HEK293 (cell line): ENCODE data around the gene SLC25A22.

ENCODE experiments used
- KLF10 ChIP-seq: fragments of 450-650 bp; IDR thresholded peaks from 2 replicates; pipeline ENCODE4 v1.5.1; 2018; ENCODE audit warnings: missing biosample characterization, mild to moderate bottlenecking, missing genetic modification characterization
- KLF8 ChIP-seq: fragments of 450-650 bp; formaldehyde crosslinking; IDR thresholded peaks from 2 replicates; pipeline ENCODE4 v1.5.1; 2016; ENCODE audit warnings: missing biosample characterization, missing genetic modification characterization
- OVOL3 ChIP-seq: fragments of 450-650 bp; formaldehyde crosslinking; IDR thresholded peaks from 2 replicates; pipeline ENCODE4 v1.5.1; 2016; ENCODE audit warnings: missing biosample characterization, missing genetic modification characterization
- PRDM10 ChIP-seq: fragments of 450-650 bp; formaldehyde crosslinking; IDR thresholded peaks from 2 replicates; pipeline ENCODE4 v1.5.1; 2016; ENCODE audit warnings: missing biosample characterization, missing genetic modification characterization
- SALL2 ChIP-seq: fragments of 450-650 bp; formaldehyde crosslinking; IDR thresholded peaks from 2 replicates; pipeline ENCODE4 v1.5.0; 2017; ENCODE audit warnings: missing biosample characterization, mild to moderate bottlenecking, missing genetic modification characterization, borderline replicate concordance
- SP7 ChIP-seq: fragments of 450-650 bp; formaldehyde crosslinking; IDR thresholded peaks from 2 replicates; pipeline ENCODE4 v1.5.1; 2016; ENCODE audit warnings: missing biosample characterization, missing genetic modification characterization
- ZBTB17 ChIP-seq: fragments of 450-650 bp; formaldehyde crosslinking; IDR thresholded peaks from 2 replicates; pipeline ENCODE4 v1.5.1; 2016; ENCODE audit warnings: missing biosample characterization, missing genetic modification characterization
- ZBTB21 ChIP-seq: fragments of 450-650 bp; formaldehyde crosslinking; IDR thresholded peaks from 2 replicates; pipeline ENCODE4 v1.5.1; 2017; ENCODE audit warnings: missing biosample characterization, missing genetic modification characterization
- ZBTB26 ChIP-seq: fragments of 450-650 bp; formaldehyde crosslinking; optimal IDR thresholded peaks from 2 replicates; pipeline ENCODE3; 2016; ENCODE audit warnings: missing biosample characterization, mild to moderate bottlenecking, missing genetic modification characterization
- ZFHX2 ChIP-seq: fragments of 450-650 bp; formaldehyde crosslinking; conservative IDR thresholded peaks from 2 replicates; pipeline ENCODE4 v1.5.1; 2016; ENCODE audit warnings: missing biosample characterization, missing genetic modification characterization
- ZNF146 ChIP-seq: fragments of 450-650 bp; formaldehyde crosslinking; IDR thresholded peaks from 2 replicates; pipeline ENCODE4 v1.5.1; 2016; ENCODE audit warnings: missing biosample characterization, missing genetic modification characterization
- ZNF221 ChIP-seq: fragments of 450-650 bp; formaldehyde crosslinking; IDR thresholded peaks from 2 replicates; pipeline ENCODE4 v1.5.1; 2017; ENCODE audit warnings: missing biosample characterization, missing genetic modification characterization, borderline replicate concordance
- ZNF341 ChIP-seq: fragments of 450-650 bp; formaldehyde crosslinking; IDR thresholded peaks from 2 replicates; pipeline ENCODE4; 2016; ENCODE audit warnings: low read depth, missing biosample characterization, missing genetic modification characterization
- ZNF510 ChIP-seq: fragments of 450-650 bp; formaldehyde crosslinking; IDR thresholded peaks from 2 replicates; pipeline ENCODE4 v1.5.1; 2018; ENCODE audit warnings: mild to moderate bottlenecking, missing genetic modification characterization, missing biosample characterization; ENCODE audit not compliant: insufficient replicate concordance
- ZNF544 ChIP-seq: fragments of 450-650 bp; formaldehyde crosslinking; IDR thresholded peaks from 2 replicates; pipeline ENCODE4 v1.5.0; 2017; ENCODE audit warnings: missing biosample characterization, missing genetic modification characterization
- ZNF549 ChIP-seq: fragments of 450-650 bp; IDR thresholded peaks from 2 replicates; pipeline ENCODE4 v1.5.1; 2018; ENCODE audit warnings: missing biosample characterization, missing genetic modification characterization, mild to moderate bottlenecking, inconsistent platforms, moderate library complexity
- ZNF654 ChIP-seq: fragments of 450-650 bp; formaldehyde crosslinking; IDR thresholded peaks from 2 replicates; pipeline ENCODE4 v1.5.1; 2016; ENCODE audit warnings: low read depth, missing biosample characterization, missing genetic modification characterization
- ZNF843 ChIP-seq: fragments of 450-650 bp; formaldehyde crosslinking; IDR thresholded peaks from 2 replicates; pipeline ENCODE4 v1.5.1; 2016; ENCODE audit warnings: missing biosample characterization, missing genetic modification characterization
- TF ChIP-seq, protein P1 (sequence below): fragments of 450-650 bp; formaldehyde crosslinking; IDR thresholded peaks from 2 replicates; pipeline ENCODE4; 2016; ENCODE audit warnings: missing biosample characterization, missing genetic modification characterization
- TF ChIP-seq, protein P2 (sequence below): fragments of 450-650 bp; formaldehyde crosslinking; IDR thresholded peaks from 2 replicates; pipeline ENCODE4 v1.5.1; 2016; ENCODE audit warnings: missing biosample characterization, missing genetic modification characterization
- TF ChIP-seq, protein P3 (sequence below): fragments of 450-650 bp; formaldehyde crosslinking; conservative IDR thresholded peaks from 2 replicates; pipeline ENCODE4 v1.5.1; 2016; ENCODE audit warnings: low read depth, missing biosample characterization, missing genetic modification characterization
- TF ChIP-seq, protein P4 (sequence below): fragments of 450-650 bp; formaldehyde crosslinking; IDR thresholded peaks from 2 replicates; pipeline ENCODE4 v1.5.1; 2016; ENCODE audit warnings: missing biosample characterization, missing genetic modification characterization
- TF ChIP-seq, protein P5 (sequence below): fragments of 450-650 bp; formaldehyde crosslinking; IDR thresholded peaks from 2 replicates; pipeline ENCODE4 v1.5.1; 2016; ENCODE audit warnings: missing biosample characterization, missing genetic modification characterization

The SLC25A22 gene

DNA sequence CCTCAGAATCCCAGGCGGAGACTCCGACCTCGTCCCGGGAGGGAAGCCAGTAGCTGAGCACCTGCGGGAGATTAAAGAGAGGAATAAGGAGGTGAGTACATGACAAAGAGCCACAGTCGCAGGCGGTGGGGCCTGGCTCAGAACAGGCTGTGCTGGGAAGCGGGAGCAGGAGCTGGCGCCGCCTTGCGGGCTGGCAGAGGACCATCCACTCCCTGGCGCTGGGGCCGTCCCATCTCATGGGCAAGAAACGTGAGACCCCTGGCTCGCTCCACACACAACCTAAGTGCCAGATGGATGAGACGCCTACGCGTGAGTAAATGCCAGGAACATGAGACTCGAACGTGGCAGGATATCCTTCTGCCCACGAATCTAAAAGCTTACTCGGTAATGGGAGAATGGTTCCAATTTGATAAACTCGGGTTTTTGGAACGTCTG lies 14.5 kb downstream of the SLC25A22 start (continued):
- TF ChIP-seq, protein P1, sequence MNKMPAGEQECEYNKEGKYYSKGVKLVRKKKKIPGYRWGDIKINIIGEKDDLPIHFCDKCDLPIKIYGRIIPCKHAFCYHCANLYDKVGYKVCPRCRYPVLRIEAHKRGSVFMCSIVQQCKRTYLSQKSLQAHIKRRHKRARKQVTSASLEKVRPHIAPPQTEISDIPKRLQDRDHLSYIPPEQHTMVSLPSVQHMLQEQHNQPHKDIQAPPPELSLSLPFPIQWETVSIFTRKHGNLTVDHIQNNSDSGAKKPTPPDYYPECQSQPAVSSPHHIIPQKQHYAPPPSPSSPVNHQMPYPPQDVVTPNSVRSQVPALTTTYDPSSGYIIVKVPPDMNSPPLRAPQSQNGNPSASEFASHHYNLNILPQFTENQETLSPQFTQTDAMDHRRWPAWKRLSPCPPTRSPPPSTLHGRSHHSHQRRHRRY (tag by site-specific recombination), result no peak
- TF ChIP-seq ZNF146 (tag by site-specific recombination), result no peak
- 0 out of 2 replicates have a peak, but pooled peaks have one; percentile 26 for TF ChIP-seq SP7
- peak; percentile 45; the same call in 1 of the 2 replicates for TF ChIP-seq PRDM10
- TF ChIP-seq ZNF510 (tag by site-specific recombination), result no peak
- no peak for TF ChIP-seq ZBTB21 (tag by site-specific recombination)
- TF ChIP-seq OVOL3, result no peak
- TF ChIP-seq, protein P2, sequence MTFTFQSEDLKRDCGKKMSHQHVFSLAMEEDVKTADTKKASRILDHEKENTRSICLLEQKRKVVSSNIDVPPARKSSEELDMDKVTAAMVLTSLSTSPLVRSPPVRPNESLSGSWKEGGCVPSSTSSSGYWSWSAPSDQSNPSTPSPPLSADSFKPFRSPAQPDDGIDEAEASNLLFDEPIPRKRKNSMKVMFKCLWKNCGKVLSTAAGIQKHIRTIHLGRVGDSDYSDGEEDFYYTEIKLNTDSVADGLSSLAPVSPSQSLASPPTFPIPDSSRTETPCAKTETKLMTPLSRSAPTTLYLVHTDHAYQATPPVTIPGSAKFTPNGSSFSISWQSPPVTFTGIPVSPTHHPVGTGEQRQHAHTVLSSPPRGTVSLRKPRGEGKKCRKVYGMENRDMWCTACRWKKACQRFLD, result no peak
- TF ChIP-seq, protein P3, sequence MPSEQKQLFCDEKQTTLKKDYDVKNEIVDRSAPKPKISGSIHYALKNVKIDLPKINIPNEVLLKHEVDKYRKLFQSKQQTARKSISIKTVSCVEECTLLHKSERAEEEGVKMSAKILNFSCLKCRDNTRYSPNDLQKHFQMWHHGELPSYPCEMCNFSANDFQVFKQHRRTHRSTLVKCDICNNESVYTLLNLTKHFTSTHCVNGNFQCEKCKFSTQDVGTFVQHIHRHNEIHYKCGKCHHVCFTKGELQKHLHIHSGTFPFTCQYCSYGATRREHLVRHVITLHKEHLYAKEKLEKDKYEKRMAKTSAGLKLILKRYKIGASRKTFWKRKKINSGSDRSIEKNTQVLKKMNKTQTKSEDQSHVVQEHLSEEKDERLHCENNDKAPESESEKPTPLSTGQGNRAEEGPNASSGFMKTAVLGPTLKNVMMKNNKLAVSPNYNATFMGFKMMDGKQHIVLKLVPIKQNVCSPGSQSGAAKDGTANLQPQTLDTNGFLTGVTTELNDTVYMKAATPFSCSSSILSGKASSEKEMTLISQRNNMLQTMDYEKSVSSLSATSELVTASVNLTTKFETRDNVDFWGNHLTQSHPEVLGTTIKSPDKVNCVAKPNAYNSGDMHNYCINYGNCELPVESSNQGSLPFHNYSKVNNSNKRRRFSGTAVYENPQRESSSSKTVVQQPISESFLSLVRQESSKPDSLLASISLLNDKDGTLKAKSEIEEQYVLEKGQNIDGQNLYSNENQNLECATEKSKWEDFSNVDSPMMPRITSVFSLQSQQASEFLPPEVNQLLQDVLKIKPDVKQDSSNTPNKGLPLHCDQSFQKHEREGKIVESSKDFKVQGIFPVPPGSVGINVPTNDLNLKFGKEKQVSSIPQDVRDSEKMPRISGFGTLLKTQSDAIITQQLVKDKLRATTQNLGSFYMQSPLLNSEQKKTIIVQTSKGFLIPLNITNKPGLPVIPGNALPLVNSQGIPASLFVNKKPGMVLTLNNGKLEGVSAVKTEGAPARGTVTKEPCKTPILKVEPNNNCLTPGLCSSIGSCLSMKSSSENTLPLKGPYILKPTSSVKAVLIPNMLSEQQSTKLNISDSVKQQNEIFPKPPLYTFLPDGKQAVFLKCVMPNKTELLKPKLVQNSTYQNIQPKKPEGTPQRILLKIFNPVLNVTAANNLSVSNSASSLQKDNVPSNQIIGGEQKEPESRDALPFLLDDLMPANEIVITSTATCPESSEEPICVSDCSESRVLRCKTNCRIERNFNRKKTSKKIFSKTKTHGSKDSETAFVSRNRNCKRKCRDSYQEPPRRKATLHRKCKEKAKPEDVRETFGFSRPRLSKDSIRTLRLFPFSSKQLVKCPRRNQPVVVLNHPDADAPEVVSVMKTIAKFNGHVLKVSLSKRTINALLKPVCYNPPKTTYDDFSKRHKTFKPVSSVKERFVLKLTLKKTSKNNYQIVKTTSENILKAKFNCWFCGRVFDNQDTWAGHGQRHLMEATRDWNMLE (tag by site-specific recombination), result no peak
- TF ChIP-seq ZNF341 (tag by site-specific recombination), result peak; percentile 54; the same call in 1 of the 2 replicates
- TF ChIP-seq, protein P4, sequence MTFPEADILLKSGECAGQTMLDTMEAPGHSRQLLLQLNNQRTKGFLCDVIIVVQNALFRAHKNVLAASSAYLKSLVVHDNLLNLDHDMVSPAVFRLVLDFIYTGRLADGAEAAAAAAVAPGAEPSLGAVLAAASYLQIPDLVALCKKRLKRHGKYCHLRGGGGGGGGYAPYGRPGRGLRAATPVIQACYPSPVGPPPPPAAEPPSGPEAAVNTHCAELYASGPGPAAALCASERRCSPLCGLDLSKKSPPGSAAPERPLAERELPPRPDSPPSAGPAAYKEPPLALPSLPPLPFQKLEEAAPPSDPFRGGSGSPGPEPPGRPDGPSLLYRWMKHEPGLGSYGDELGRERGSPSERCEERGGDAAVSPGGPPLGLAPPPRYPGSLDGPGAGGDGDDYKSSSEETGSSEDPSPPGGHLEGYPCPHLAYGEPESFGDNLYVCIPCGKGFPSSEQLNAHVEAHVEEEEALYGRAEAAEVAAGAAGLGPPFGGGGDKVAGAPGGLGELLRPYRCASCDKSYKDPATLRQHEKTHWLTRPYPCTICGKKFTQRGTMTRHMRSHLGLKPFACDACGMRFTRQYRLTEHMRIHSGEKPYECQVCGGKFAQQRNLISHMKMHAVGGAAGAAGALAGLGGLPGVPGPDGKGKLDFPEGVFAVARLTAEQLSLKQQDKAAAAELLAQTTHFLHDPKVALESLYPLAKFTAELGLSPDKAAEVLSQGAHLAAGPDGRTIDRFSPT, result peak; percentile 35; the same call in 1 of the 2 replicates
- TF ChIP-seq ZNF221 (tag by site-specific recombination), result no peak
- TF ChIP-seq ZBTB26 (tag by site-specific recombination), result peak; percentile 20
- TF ChIP-seq ZNF544 (tag by site-specific recombination), result no peak
- TF ChIP-seq KLF8 (tag by site-specific recombination), result no peak
- TF ChIP-seq ZFHX2 (tag by site-specific recombination), result peak; percentile 81
- no peak for TF ChIP-seq KLF10 (tag by site-specific recombination)
- TF ChIP-seq, protein P5, sequence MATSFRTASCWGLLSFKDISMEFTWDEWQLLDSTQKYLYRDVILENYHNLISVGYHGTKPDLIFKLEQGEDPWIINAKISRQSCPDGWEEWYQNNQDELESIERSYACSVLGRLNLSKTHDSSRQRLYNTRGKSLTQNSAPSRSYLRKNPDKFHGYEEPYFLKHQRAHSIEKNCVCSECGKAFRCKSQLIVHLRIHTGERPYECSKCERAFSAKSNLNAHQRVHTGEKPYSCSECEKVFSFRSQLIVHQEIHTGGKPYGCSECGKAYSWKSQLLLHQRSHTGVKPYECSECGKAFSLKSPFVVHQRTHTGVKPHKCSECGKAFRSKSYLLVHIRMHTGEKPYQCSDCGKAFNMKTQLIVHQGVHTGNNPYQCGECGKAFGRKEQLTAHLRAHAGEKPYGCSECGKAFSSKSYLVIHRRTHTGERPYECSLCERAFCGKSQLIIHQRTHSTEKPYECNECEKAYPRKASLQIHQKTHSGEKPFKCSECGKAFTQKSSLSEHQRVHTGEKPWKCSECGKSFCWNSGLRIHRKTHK (tag by site-specific recombination), result no peak
- no peak for TF ChIP-seq ZNF549
- TF ChIP-seq SALL2, result no peak
- peak; percentile 38 for TF ChIP-seq ZBTB17 (tag by site-specific recombination)
- 0 out of 2 replicates have a peak, but pooled peaks have one; percentile 5 for TF ChIP-seq ZNF654
- no peak for TF ChIP-seq ZNF843 (tag by site-specific recombination)
